UCSD-AML1 (cell line): ENCODE results near the gene BCKDHB.
"Not testable (repeated sequence)": the region's sequence is repeated elsewhere in the genome, so short reads cannot be mapped to it uniquely, and the experiment has no call there.

Experiments used
- DNase-seq: peaks from one replicate; lab custom pipeline; 2025; ENCODE audit not compliant: unreplicated experiment; lab: John Stamatoyannopoulos, UW

The BCKDHB gene

DNA sequence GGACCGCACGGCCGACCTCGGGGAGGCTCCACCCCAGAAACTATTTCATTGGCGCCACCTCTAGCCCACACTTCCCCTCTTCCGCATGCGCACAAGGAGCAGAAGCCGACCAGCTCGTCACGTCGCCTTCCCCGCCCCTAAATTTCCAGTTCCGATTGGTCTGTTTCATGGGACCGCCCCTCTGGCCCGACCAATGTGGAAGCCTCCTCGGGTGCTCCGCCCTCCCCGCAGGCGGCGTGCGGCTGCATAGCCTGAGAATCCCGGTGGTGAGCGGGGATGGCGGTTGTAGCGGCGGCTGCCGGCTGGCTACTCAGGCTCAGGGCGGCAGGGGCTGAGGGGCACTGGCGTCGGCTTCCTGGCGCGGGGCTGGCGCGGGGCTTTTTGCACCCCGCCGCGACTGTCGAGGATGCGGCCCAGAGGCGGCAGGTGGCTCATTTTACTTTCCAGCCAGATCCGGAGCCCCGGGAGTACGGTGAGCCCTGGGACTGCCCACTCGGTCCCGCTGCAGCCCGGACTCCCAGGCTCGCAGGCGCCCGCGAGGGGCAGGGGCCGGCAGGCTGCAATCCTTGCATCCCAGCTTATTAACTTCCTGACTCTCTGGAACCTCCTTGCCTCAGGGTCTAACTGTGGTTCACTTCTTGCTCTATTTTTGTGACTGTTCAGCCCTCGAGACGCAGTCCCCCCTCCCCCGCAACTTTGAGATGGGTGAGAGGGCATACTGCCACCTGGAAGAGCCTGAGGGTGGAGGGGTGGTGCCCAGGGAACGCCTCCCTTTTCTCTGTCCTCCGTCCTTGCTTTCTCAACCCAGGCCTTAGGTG is at the start of gene BCKDHB:
Gene BCKDHB (plus strand): TSS at position 254 of the 818 bp plus-strand sequence. CDS start 23 bp downstream, at position 277.
- DNase-seq: peak; percentile 97

DNA sequence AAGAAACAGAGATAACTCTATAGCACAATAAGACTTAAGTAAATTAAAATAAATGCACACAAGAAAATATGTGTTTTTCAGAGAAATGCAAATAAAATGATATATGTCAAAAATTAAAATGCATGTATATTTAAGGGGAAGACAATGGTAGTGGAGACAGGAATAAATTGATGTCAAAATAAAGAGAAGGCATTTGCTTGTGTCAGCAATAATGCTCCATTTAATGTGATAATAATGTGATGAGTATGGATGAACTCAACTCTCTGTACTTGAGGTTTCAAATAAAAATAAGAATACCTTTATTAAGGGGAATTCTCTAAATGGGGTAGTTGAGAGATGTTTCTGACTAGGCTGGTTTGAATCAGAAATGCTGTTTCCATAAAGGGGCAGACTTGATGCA is 45.7 kb upstream of the BCKDHB start:
- DNase-seq: no peak

GRCh38 chr6:80068146-80068545 is 38.3 kb upstream of the BCKDHB start:
- not testable (repeated sequence) for DNase-seq

- DNase-seq: not testable (repeated sequence)
Measured at GRCh38 chr6:80070431-80070830, 36.0 kb upstream of the BCKDHB start.

DNA sequence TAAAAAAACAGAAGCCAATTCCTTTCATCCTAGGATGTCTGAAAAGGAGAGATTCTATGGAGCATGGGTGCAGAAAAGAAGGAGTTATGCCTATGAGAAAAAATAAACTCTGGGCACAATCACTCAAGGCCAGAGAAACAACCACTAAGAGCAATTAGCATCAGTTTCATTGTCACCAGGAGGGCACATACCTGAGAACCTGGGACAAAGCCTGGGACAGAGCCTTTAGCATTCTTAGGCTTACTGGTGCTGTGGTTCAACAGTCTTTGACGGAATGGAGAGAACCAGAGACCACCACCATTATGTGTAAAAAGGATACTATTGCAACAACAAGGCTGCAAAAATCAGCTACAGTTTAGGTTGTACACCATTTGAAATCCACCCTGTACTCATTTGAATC is 29.4 kb upstream of the BCKDHB start:
- no peak for DNase-seq

- no peak for DNase-seq
Measured at GRCh38 chr6:80088637-80089036, 17.8 kb upstream of the BCKDHB start.

DNA sequence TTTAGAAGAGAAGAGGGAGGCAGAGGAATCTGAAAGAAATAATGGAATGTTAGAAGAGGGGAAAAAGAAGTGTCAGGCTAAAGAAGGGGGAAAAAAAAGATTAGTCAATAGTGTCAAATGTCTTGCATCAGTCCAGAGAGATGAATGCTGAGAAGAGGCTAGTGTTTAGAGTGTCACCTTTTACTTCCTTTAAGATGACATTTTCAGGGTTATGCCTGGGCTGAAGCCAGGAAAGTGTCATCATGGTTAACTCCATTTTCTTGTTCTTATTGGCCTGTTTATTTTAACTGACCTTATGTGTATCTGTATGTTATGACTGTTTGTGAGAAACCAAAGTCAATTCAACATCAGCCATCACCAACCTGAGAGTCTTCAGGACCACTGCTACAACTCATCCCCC is 15.0 kb upstream of the BCKDHB start:
- no peak for DNase-seq

DNA sequence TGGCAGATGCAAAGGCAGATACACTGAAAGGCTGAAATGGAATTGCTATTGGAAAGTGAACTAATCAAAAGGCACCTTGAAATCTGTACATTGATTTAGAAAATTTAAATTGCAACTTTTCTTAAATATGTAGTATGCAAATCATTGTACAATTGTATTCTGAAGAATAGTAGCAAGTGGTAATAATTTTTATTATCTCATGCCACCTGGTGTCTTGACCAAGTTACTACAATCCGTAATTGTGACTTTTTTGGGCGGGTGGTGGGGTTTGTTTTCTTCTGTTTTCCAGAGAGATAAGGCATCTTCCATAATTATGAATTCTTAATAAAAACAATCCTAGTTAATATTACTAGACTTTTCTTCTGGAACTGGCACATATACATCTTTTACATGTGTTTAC is 12.5 kb upstream of the BCKDHB start:
- no peak for DNase-seq

DNA sequence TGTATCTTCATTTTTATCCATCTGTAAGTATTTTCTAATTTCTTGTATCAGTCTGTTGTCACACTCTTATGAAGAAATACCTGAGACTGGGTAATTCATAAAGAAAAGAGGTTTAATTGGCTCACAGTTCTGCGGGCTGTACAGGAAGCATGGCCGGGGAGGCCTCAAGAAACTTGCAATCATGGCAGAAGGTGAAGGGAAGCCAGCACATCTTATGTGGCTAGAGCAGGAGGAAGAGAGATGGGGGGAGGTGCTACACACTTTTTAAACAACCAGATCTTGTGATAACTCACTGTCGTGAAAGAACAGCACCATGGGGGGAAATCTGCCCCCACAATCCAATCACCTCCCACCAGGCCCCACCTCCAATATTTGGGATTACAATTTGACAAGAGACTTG is 10.9 kb upstream of the BCKDHB start:
- no peak for DNase-seq

- DNase-seq: no peak
Measured at GRCh38 chr6:80098392-80098791, 8.1 kb upstream of the BCKDHB start.

DNA sequence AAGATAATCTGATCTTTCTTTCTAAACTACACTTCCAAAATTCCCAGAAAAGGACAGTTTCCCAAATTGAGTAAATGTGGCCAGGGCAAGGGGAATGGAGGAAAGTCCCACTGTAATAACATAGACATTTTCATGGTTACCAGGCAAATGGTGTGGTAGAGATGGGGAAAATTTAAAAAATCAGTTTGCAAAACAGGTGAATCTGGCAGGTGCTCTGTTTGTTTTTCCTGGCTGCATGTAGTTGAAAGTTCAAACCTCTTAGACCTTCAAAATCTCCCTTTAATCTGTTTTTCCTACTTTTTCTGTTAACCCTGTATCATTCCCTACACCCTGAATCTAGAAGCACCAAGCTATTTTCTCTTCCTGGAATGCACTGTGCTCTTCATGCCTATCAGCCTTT is 2.0 kb upstream of the BCKDHB start:
- DNase-seq: no peak

GRCh38 chr6:80105972-80106417 is 476 bp upstream of the BCKDHB start:
- DNase-seq: no peak

- not testable (repeated sequence) for DNase-seq
Measured at GRCh38 chr6:80122576-80122975, 16.1 kb downstream of the BCKDHB start.

DNA sequence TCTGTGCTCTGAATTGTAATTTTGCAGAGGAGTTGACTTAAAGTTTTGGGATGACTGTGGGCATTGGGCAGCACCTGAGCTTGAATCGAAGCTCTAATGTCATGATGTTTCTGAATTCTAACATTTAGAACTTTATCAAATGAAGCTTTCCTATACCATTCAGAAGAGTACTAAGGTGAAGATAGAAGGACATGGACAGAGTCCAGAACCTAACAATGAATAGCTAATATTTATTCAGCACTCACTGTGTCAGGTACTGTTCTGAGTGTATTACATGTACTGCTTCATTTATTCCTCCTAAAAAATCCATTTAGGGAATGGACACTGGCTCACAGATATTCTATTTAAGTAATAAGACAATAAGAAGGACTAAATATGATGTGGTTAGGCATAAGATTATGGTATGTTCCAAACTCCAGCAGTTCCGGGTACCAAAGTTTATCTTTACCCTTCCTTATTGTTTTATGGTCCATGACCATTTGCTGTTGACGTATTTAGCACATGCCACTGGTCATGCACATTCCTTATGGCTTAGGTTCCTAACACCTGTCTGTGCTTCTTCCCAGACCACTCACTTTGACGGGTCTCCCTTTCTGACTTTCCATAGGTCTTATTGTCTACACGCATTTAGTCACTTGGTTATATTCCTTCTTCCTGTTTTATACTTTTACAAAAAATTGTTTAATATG is 20.3 kb downstream of the BCKDHB start:
- no peak for DNase-seq

DNA sequence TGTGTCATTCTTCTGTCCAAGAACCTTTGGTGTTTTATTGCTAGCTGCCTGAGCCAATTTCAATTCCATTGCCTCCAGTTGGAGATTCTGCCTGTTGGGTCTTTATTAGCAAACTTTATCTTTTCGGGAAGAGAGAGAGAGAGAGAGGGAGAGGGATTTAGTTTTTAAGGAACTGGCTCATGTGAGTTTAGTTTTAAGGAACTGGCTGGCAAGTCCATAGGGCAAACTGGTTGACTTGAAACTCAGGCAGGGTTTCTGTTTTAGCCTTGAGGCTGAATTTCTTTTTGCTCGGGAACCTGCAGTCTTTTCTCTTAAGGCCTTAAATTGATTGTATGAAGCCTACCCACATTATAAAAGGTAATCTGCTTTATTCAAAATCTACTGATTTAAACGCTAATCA is 23.0 kb downstream of the BCKDHB start:
- DNase-seq: no peak

DNA sequence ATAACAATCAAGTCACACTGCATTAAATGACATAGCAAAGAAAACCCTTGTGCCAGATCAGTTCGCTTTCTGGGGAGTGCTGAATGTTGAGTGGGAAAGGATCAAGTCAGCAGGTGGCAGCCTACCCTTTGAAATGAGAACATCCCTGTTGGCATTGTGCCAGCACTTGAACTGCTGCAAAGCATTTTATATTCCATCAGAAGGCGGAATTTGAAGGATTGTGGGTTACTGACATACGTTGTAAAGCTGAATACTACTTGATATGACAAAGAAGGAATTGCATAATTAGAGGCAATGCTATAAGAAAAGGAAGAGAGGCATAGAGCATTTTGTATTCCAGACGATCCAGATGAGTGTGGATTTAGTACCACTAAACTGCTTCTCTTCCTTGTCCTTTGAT is 26.5 kb downstream of the BCKDHB start:
- peak; percentile 20 for DNase-seq

- DNase-seq: no peak
Measured at GRCh38 chr6:80134065-80134464, 27.6 kb downstream of the BCKDHB start.

DNA sequence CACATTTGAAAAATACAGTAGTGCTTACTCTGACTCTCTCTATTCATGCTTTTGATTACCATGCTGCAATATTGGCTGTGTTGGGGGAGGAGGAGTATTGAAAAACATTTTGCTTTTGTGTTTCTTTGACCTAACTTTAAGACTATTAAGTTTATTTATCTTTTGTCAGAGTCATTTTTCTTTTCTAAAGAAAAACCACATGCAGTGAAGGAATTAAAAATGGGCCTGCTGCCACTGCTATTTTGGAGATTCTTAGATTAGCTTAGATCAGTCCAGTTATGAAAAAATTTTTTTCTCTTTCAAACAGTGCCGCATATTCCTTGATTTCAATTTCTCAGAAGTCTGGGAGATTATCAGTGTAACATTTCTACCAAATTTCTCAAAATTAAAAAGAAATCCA is 36.1 kb downstream of the BCKDHB start:
- no peak for DNase-seq

DNA sequence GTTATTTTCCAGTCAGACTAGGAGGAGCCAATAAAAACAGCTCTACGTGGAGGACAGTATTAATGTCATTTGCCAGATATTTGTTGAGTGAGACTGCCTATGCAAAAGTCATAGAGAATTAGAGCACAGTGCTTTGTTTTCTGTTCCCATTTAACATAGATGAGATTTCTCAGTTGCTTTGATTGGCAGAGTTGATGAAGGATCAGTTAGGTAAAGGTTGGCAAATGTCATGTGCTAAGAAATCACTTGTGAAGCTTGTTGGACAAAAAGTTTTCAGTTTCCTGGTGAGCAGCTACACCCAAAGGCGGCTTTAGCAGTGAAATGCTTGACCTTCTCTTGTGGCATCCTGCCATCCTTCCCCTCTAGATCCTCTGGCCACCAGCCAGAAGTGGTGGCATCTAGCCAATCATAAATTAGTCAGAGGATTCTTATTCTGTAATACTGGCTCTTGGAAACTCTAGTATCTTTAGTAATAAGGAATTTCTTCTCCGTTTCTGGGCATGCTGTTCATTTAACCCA is 37.0 kb downstream of the BCKDHB start:
- no peak for DNase-seq

- no peak for DNase-seq
Measured at GRCh38 chr6:80144753-80145315, 38.4 kb downstream of the BCKDHB start.

DNA sequence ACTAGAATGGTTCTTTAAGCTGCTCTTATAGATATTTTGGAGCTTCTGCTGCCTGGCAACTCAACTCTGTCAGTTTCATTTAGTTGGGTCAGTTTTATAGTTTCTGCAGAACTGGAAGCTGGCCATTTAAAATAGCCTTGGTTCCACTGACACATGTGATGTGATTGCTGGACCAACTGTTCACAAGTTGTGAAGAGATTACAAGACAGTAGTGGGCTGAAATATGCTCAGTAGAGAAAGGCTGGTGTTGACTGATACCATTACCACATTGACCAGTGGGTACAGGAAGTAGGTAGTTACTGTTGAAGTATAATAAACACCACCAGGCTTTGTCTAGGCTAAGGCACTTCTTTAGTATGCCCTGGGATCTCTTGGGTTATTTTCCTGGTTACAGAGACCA is 39.0 kb downstream of the BCKDHB start:
- DNase-seq: no peak

DNA sequence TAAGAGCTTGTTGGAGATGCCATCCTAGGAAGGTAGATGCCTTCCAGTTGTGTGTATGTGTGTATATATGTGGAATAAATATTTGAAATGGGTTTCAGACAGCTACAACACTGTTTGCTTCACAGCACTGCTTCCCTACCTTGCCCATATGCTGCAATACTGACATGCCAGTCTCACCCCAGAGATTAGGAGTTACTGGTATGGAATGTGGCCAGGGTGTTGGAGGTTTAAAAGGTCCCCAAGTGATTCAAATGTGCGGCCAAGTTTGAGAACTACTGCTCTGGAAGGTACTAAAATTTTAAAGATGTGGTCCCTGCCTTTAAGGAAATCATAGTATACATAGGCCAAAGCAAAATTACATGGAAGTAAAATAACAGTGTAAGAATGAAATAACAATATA is 39.5 kb downstream of the BCKDHB start:
- DNase-seq: no peak
